NB4 (cell line): ENCODE data around the gene HDAC4.

ENCODE experiments used
- DNase-seq: peaks from one replicate; pipeline ENCODE4 v3.0.0; 2010; ENCODE audit warnings: low read depth
- H3K4me3 ChIP-seq: one replicate; pipeline ENCODE4 v1.5.1; 2011; ENCODE audit warnings: mild to moderate bottlenecking, low read depth, low read length, moderate library complexity
- MYC ChIP-seq: IDR thresholded peaks from 2 replicates; pipeline ENCODE4 v1.6.1; 2011; ENCODE audit warnings: low read depth, low read length
- POLR2A ChIP-seq: IDR thresholded peaks from 2 replicates; pipeline ENCODE4 v1.6.1; 2011; ENCODE audit warnings: mild to moderate bottlenecking; ENCODE audit not compliant: insufficient read length; ENCODE audit errors: extremely low read depth
- TF ChIP-seq, protein P1 (sequence below): IDR thresholded peaks from 2 replicates; pipeline ENCODE4 v1.6.1; 2011; ENCODE audit warnings: low read depth, low read length
- TF ChIP-seq, protein P2 (sequence below): IDR thresholded peaks from one replicate; pipeline ENCODE4 v1.5.1; 2012; ENCODE audit warnings: low read depth, low read length

The HDAC4 gene

DNA sequence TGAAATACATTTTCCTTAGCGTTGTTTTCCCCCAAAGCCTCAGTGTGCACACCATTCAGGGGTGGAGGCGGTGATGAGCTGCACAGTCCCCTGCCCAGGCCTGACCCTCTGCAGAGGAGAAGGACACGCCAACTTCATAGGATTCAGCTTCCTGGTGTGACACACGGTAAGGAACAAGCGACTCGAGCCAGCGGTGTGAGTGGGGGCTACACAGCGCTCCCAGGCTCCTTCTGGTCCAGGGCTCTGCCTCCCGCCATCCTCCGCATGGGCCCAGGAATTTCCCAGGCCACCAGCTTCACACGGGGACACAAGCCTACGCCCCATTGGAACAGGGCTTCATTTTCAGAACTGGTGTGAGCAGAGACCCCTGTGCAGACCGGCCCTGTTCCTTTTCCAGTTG lies 272.1 kb downstream of the HDAC4 start:
- no peak for DNase-seq
- TF ChIP-seq, protein P1, sequence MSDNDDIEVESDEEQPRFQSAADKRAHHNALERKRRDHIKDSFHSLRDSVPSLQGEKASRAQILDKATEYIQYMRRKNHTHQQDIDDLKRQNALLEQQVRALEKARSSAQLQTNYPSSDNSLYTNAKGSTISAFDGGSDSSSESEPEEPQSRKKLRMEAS, result no peak
- no peak for TF ChIP-seq MYC
- TF ChIP-seq, protein P2, sequence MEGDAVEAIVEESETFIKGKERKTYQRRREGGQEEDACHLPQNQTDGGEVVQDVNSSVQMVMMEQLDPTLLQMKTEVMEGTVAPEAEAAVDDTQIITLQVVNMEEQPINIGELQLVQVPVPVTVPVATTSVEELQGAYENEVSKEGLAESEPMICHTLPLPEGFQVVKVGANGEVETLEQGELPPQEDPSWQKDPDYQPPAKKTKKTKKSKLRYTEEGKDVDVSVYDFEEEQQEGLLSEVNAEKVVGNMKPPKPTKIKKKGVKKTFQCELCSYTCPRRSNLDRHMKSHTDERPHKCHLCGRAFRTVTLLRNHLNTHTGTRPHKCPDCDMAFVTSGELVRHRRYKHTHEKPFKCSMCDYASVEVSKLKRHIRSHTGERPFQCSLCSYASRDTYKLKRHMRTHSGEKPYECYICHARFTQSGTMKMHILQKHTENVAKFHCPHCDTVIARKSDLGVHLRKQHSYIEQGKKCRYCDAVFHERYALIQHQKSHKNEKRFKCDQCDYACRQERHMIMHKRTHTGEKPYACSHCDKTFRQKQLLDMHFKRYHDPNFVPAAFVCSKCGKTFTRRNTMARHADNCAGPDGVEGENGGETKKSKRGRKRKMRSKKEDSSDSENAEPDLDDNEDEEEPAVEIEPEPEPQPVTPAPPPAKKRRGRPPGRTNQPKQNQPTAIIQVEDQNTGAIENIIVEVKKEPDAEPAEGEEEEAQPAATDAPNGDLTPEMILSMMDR, result no peak
- no peak for TF ChIP-seq POLR2A
- no peak overlapping the region for H3K4me3 ChIP-seq

DNA sequence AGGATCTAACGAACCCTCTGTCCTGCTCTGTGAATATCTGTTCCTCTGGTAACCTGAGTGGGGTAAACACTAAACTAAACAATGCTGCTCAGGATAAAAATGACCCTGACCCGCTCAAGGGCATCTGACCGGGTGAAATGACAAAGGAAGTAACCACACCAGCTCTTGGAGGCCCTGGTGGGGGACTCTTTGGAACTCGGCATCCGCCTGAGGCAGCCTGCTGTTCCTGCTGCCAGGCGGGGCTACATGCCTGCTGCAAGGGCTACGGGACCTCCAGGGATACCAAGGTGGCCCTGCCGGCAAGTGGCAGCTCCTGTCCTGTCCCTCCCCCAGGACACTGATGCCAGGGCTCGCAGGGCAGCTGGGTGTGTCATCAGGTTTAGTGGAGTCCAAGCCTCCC lies 273.3 kb downstream of the HDAC4 start:
- TF ChIP-seq, protein P1, result no peak
- TF ChIP-seq POLR2A (no peak), MYC (no peak)
- TF ChIP-seq, protein P2, result no peak
- no peak for DNase-seq
- no peak overlapping the region for H3K4me3 ChIP-seq

DNA sequence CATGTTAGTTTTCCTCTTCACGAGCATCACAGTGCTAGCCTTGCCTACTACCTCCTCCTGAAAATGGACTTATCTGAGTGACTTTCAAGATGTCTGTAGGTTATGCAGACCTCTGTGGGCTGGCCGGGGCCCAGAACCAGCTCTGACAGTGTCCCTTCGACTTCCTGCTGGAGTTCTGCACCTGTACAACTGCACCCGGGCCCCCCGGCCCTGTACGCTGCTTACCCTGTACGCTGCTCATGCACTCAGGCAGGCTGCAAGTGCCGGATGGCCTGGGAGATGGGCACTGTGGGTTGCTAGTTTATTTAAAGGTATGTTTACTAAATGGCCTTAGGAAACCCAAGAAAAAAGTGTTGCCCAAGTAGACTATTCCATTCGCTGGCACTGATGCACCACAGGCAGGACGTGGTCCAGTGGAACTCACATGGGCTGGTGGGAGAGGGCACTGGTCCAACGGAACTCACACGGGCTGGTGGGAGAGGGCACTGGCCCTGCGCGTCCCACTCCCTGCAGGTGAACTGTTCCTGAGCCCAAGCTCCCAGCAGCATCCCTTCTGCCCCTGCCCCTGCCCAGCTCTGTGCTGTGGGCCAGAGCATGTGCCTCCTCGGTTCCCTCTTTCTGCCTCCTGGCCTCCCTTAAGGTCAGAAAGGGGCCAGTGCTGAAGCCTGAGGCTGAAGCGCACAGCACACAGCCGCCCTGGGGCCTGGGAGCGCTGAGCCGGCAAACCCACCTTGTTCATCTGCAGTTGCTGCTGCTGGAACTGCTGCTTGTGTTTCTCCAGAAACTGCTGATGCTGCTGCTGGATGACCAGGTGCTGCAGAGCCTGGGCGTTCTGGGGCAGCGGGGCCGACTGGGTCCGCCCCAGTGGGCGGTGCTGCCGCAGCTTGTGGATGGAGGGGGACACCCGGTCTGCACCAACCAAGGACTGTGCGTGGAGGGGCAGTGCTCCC lies 274.8 kb downstream of the HDAC4 start:
- DNase-seq, result no peak
- no peak overlapping the region for H3K4me3 ChIP-seq
- TF ChIP-seq MYC, result no peak
- no peak for TF ChIP-seq POLR2A

DNA sequence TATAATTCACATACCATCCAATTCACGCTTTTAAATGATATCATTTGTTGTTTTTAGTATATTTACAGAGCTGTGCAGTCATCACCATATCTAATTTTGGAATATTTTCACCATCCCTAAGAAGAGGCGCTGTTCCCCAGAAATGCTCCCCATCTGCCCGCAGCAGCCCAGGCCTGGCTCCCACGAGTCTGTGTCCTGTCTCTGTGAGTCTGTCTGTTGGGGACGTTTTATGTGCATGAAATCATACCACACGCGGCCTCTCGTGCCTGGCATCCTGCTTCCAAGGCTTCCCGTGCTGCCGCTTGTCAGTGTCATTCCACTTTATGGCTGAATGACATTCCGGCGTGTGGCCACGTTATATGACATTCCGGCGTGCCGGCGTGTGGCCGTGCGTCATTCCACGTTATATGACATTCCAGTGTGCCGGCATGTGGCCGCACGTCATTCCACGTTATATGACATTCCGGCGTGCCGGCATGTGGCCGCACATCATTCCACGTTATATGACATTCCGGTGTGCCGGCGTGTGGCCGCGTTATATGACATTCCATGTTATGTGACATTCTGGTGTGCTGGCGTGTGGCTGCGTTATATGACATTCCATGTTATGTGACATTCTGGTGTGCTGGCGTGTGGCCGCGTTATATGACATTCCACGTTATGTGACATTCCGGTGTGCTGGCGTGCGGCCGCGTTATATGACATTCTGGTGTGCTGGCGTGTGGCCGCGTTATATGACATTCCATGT lies 276.5 kb downstream of the HDAC4 start:
- no peak for DNase-seq
- TF ChIP-seq POLR2A (no peak), MYC (no peak)
- TF ChIP-seq, protein P1, result no peak
- TF ChIP-seq, protein P2, result no peak
- no peak overlapping the region for H3K4me3 ChIP-seq

DNA sequence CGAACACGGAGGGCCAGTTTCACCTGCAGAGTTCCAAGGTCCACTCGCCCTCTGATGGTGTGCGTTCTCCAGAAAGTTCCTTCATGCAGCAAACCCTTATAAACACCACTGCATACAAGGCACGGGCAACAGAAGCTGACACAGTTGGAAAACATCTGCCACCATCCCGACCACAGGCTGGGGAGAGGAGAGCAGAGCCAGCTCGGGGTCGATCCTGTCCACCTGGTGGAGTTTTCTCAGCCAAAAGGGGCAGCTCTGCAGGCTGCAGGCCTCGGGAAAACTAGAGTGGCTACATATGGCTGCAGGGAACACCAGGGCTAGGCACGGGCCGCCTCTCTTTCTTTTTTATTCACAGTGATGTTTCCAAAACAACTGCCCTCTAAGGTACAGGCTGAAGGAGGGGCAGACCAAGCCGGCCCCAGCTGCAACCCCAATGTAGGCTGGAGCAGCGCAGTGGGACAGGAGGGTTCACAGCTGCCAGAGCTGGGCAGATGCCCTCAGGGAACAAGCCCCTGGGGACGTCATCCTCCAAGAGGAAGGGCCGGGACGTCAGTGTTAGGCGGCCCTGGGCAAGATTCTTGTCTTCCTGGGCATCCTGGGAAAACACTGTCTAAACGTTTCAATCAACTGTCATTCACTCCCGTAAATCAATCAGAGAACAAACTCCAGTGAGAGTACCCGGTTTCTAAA lies 278.3 kb downstream of the HDAC4 start:
- no peak for DNase-seq
- TF ChIP-seq, protein P1, result no peak
- TF ChIP-seq POLR2A, result no peak
- no peak overlapping the region for H3K4me3 ChIP-seq

DNA sequence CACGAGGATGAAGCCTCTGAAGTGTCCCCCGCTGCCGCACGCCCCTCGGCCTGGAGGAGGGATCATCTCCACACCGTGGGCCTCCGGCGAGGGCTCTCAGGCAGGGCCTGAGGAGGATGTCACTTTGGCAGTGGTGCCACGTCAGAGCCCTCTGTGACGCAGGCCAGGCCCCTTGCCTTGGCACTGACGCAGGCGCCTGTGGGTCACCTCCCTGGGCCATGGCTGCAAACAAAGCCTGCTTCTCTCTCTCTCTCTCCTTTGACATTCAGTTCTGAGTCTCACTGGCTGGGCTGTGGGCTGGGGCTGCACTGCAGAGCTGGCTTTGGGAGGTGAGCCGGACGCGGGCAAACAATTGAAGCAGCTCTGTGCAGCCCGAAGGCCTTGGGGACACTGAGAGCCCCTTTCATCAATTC lies 279.2 kb downstream of the HDAC4 start:
- DNase-seq, result no peak
- TF ChIP-seq MYC (no peak), POLR2A (no peak)
- TF ChIP-seq, protein P1, result no peak
- TF ChIP-seq, protein P2, result no peak
- no peak overlapping the region for H3K4me3 ChIP-seq
